Activated CD4-positive, CD25-positive, alpha-beta regulatory T cell treated with anti-CD3 and anti-CD28 coated beads, Interleukin-2, amount 50 U/mL, for 72 hours (primary cell): Measurements from ENCODE around the gene ZNF684.
A peak's percentile ranks its signal among the peaks of the same experiment; 100 is the strongest.
"Not testable (repeated sequence)": the region's sequence is repeated elsewhere in the genome, so short reads cannot be mapped to it uniquely, and the experiment has no call there.

Source experiments
- DNase-seq: peaks from one replicate; pipeline ENCODE4 v3.0.0; 2021

Gene ZNF684

GRCh38 chr1:40531381-40532061, at the start of gene ZNF684:
Gene ZNF684, plus strand, starts transcription at chr1:40531637. Its CDS starts 1,530 bp downstream, at chr1:40533167.
- DNase-seq: peak; percentile 76

DNA sequence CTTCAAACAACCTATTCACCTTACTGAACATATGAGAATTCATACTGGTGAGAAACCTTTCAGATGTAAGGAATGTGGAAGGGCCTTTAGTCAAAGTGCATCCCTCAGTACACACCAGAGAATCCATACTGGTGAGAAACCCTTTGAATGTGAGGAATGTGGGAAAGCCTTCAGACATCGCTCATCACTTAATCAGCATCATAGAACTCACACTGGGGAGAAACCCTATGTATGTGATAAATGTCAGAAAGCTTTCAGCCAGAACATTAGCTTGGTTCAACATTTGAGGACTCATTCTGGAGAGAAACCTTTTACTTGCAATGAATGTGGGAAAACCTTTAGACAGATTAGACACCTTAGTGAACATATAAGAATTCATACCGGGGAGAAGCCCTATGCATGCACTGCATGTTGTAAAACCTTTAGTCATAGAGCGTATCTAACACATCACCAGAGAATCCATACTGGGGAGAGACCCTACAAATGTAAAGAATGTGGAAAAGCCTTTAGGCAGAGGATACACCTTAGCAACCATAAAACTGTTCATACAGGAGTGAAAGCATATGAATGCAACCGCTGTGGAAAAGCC, 36.0 kb upstream of the ZNF684 start:
- no peak for DNase-seq

DNA sequence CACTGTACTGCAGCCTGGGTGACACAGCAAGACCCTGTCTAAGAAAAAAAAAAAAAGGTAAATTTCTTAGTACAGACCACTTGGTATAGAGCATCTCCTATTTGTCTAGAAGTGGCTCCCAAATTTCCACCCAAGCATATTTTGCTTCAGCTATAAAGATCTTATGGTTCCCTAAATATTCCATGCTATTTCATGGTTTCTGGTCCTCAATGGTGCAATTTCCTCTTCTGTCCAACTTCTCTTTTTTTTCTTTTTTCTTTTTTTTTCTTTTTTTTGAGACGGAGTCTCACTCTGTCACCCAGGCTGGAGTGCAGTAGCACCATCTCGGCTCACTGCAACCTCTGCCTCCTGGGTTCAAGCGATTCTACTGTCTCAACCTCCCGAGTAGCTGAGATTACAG, 28.8 kb upstream of the ZNF684 start:
- not testable (repeated sequence) for DNase-seq

DNA sequence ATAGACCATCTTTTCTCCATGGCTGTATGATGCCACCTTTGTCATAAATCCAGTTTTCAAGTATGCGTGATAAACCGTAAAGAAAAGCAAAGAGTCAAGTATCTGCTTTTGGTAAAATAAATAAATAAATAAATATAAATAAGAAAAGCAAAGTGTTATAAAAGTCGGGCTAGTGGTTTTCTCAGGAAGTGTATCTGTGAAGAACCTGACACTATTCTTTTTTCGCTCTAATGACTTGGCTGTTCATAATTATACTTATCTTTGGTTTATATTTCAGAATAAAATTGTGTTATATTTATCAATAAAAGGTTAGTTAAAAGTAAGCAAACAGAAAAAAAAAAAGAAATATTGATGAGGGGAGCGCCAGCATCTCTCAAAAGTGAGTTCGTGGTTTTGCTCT, 23.5 kb upstream of the ZNF684 start:
- DNase-seq: no peak

GRCh38 chr1:40508375-40509341, 22.8 kb upstream of the ZNF684 start, which contains the start of gene EXO5:
Gene EXO5, plus strand, starts transcription at chr1:40508767. Its CDS starts 5,778 bp downstream, at chr1:40514545.
- peak; percentile 87 for DNase-seq

DNA sequence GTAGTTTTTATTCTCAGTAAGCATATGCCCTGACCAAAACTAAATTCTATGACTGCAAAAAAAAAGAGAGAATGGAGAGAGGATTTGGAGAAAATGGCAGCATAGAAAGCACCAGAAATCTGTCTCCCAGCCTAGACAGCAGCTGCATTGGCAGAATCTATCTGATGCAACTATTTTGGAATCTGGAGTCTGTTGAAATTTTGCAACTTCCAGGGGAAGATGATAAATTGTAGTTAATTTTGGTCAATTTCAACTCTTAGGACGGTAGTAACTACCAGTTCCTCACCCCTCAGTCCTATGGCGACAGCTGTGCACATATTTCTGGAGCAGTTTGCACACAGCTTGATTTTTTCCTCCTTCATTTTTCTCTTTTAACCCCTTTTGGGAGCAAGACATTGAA, 11.9 kb upstream of the ZNF684 start:
- no peak for DNase-seq

DNA sequence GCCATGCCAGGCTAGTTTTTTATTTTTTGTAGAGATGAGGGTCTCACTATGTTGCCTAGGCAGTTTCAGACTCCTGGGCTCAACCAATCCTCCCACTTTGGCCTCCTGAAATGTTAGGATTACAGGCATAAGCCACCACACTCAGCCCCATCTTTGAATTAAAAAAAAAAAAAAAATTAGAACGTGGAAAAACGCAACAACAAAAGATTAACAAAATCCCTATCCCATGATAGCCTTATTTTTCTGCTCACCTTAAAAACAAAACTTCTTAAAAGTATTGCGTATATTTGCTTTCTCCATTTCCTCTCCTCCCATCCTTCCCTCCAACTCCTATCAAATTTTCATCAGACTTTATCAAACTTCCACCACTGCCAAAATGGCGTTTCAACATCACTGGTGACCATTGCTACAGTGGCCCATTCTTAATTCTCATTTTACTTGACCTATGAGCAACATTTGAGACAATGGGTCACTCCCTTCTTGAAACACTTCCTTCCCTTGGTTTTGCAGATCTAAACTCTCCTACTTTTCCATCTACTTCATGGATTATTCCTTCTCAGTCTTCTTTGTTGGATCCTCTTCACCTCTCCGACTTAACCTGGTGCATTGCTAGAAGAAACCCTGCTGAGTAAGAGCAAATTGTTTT, 579 bp upstream of the ZNF684 start:
- no peak for DNase-seq

DNA sequence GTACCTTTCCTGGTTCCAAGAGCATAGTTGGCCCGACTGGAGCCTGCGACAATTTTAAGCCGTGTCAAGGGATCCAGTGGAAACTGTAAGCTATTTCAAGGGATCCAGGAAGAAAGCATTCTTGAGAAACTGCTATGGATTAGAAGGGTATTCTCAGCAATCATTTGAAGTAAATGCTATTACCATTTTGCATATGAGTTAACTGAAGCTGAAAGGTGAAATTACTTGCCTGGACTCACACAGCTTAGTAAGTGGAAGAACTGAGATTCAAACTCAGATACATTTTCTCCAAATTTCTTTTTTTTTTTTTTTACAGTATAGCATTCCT, 589 bp downstream of the ZNF684 start:
- DNase-seq: no peak

DNA sequence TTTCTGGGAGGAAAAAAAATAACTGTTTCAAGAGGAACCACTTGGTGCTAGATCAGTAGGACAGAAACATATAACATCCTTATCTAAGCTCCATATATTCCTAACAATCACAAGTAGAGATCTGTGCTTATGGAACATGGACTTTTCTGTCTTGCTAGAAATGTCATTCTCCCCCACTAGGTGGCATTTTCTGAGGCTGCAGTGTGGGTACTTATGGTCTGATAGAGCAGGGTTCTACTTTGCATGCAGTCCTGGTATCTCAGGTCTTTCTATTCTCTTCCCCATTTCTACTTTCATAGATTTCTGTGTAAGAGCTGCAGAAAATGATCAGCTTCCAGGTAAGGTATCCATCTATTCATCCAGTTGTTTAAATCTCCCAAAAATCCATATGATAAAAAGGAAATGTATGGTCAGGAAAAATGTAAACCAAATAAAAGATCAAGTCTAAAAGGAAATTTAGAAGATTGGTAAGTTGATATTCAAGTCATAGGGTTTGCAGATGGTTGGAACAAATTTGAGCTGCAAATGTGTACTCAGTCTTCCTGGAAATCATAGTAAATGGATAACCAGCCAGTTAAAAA, 1.5 kb downstream of the ZNF684 start:
- DNase-seq: no peak

DNA sequence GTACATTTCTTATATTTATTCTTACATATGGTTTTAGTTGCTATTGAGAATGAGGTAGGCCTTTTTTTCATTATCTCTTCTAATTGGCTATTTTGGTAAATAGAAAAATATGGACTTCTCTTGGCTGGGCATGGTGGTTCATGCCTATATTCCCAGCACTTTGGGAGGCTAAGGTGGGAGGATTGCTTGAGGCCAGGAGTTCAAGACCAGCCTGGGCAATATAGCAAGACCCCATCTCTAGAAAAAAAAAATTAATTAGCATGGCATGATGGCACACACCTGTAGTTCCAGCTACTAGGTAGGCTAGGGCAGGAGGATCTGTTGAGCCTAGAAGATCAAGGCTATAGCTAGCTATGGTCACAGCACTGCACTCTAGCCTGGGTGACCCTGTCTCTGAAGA, 3.2 kb downstream of the ZNF684 start:
- no peak for DNase-seq

DNA sequence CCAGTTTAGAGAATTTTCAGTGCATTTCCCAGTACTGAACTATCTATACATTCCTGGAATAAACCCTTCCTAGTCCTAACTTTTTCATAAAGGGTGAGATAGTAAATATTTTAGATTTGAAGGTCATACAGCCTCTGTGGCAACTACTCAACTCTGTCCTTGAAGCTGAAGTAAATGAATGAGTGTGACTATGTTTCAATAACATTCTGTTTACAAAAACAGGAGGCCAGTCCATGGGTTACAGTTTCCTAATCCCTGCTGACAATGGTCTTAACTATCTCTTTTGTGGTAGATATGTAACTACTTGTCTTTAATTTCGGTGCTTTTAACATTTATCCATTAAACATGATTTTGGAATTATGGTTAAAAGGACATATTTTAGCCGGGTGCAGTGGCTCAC, 4.3 kb downstream of the ZNF684 start:
- no peak for DNase-seq

- no peak for DNase-seq
These were observed 7.9 kb downstream of the ZNF684 start for GRCh38 chr1:40539338-40539737.

- no peak for DNase-seq
These were observed 15.5 kb downstream of the ZNF684 start for GRCh38 chr1:40546957-40547356.

GRCh38 chr1:40553017-40553416, 21.6 kb downstream of the ZNF684 start:
- DNase-seq: no peak

DNA sequence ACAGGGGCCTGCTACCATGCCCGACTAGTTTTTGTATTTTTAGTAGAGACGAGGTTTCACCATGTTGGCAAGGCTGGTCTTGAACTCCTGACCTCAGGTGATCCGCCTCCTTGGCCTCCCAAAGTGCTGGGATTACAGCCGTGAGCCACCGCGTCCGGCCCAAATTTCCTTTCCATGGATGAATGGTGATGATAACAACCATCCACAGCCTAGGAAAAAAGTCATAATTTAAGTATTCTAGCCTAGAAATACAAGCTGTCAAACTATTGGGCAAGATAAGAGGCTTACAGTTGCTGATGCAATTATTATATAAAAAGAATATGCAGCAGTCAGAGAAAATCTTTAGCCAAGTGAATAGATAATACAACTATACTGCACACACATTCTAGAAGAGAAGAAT, 23.4 kb downstream of the ZNF684 start:
- DNase-seq: not testable (repeated sequence)

DNA sequence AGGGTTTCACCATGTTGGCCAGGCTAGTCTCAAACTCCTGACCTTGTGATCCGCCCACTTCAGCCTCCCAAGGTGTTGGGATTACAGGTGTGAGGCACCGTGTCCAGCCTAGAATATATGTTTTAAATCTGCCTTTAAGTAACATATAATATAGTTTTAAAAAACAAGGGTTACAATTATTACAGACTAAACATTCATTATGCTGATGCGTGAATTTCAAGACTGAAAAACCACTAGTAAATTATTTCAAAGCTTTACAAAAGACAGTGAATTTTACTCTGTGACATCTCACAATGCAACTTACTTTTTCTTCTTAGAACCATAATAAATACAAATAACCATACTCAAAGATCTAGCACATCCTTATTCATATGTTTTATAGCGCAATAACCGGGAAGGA, 24.7 kb downstream of the ZNF684 start:
- no peak for DNase-seq

- DNase-seq: not testable (repeated sequence)
These were observed 26.8 kb downstream of the ZNF684 start for GRCh38 chr1:40558241-40558640.

GRCh38 chr1:40562185-40562584, 30.7 kb downstream of the ZNF684 start:
- DNase-seq: no peak

DNA sequence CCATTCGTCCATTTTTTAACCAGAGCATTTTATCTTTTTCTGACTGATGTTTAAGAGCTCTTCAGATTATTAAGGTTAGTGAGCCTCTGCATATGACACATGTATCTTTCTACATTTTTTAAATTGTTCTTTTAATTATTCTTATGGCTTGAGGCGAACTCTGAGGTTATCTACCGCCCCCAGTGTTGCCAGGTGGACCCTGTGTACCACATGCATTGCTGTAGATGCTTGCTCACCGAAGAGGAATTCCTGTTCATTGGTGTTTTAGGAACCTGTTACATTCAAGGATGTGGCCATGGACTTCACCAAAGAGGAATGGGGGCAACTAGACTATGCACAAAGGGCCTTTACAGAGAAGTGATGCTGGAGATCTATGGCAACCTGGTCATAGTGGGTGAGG, 31.8 kb downstream of the ZNF684 start:
- DNase-seq: no peak

DNA sequence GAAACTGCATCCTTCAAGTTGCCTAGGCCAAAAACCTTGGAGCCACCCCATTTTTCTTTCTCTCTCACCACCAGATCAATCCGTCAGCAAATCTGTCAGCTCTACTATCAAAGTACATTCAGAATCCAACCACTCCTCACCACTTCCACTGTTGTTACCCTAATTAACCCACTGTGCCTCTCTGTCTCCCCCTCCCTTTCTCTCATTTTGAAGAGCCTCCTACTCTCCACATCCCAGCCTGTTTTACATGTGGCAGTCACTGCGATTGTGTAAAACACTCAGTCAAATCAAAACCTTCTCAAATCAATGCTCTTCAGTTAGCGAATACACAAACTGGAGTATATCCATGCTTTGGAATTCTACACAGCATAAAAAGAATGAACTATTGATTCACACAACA, 33.1 kb downstream of the ZNF684 start:
- no peak for DNase-seq

GRCh38 chr1:40564913-40565312, 33.5 kb downstream of the ZNF684 start:
- DNase-seq: no peak

- no peak for DNase-seq
These were observed 36.4 kb downstream of the ZNF684 start for GRCh38 chr1:40567825-40568224.

DNA sequence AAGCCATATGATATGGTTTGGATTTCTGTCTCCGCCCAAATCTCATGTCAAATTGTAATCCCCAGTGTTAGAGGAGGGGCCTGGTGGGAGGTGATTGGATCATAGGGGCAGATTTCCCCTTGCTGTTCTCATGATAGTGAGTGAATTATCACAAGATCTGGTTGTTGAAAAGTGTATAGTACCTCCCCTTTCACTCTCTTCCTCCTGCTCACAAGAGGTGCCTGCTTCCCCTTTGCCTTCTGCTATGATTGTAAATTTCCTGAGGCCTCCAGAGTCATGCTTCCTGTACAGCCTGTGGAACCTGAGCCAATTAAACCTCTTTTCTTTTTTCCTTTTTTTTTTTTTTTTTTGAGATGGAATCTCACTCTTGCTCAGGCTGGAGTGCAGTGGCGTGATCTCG, 43.4 kb downstream of the ZNF684 start:
- DNase-seq: not testable (repeated sequence)
